Measurements from ENCODE around the gene TXNDC9.

DNA sequence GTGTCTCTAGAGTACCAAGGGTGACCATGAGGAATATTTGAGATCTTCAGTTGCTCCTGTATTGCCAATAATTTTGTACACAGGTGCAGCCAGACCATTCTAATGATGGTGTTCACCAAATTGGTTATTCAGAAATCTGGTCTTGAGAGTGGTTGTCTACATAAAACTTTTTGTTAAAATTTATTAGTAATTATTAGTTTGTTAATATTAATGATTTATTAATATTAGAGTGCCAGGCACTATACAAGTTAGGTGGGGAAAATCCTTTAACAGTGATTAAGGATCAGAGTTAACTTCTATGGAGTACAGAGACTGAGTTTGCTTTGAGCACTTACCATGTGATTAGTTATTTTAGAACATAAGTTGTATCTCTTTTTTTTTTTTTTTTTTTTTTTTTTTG, 10.1 kb upstream of the TXNDC9 start:
- TF ChIP-seq, protein P1, sequence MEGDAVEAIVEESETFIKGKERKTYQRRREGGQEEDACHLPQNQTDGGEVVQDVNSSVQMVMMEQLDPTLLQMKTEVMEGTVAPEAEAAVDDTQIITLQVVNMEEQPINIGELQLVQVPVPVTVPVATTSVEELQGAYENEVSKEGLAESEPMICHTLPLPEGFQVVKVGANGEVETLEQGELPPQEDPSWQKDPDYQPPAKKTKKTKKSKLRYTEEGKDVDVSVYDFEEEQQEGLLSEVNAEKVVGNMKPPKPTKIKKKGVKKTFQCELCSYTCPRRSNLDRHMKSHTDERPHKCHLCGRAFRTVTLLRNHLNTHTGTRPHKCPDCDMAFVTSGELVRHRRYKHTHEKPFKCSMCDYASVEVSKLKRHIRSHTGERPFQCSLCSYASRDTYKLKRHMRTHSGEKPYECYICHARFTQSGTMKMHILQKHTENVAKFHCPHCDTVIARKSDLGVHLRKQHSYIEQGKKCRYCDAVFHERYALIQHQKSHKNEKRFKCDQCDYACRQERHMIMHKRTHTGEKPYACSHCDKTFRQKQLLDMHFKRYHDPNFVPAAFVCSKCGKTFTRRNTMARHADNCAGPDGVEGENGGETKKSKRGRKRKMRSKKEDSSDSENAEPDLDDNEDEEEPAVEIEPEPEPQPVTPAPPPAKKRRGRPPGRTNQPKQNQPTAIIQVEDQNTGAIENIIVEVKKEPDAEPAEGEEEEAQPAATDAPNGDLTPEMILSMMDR (IDR thresholded peaks at IDR 0.05 in 8 of 11, conservative IDR thresholded peaks at IDR 0.05 in 3 of 11): no peak
- TF ChIP-seq POLR2A (IDR thresholded peaks at IDR 0.05): no peak

Data from spleen (tissue), 7 donors.